Measurements from ENCODE around the gene NCAM1.

NCAM1 gene

DNA sequence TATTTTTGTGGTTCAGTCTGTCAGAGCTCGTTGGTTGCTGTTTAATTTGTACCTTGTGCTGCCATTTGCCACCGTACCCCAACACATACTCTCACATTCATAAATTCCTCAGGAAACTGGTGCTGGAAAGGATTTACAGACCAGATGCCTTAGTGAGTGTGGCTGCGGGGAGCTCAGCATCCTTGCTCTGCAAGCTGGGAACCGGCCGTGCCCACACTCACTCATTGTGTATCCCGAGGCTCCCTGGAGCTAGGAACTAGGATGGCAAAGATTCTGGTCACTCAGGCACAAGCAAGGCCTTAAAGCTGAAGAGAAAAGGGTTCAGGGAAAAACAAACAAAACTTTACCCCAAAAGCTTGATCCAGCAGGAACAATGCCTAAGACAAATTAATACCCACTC lies 288.6 kb downstream of the NCAM1 start:
- TF ChIP-seq CREB1 (IDR thresholded peaks at IDR 0.05; ENCODE audit: low read depth) = no peak
- TF ChIP-seq CEBPB (IDR thresholded peaks at IDR 0.05) = no peak
- TF ChIP-seq TCF12 (IDR thresholded peaks at IDR 0.05; ENCODE audit: low read depth) = no peak
- TF ChIP-seq EP300 (IDR thresholded peaks at IDR 0.05; ENCODE audit: borderline replicate concordance) = no peak
- no peak for TF ChIP-seq TAF1 (IDR thresholded peaks at IDR 0.05; ENCODE audit: low read depth)
- TF ChIP-seq ZBTB7A (IDR thresholded peaks at IDR 0.05; ENCODE audit: low read depth) = no peak
- TF ChIP-seq, protein P1, sequence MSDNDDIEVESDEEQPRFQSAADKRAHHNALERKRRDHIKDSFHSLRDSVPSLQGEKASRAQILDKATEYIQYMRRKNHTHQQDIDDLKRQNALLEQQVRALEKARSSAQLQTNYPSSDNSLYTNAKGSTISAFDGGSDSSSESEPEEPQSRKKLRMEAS (IDR thresholded peaks at IDR 0.05) = no peak
- no peak for TF ChIP-seq REST (IDR thresholded peaks at IDR 0.05; ENCODE audit: low read depth)
- no peak for TF ChIP-seq EGR1 (IDR thresholded peaks at IDR 0.05)

DNA sequence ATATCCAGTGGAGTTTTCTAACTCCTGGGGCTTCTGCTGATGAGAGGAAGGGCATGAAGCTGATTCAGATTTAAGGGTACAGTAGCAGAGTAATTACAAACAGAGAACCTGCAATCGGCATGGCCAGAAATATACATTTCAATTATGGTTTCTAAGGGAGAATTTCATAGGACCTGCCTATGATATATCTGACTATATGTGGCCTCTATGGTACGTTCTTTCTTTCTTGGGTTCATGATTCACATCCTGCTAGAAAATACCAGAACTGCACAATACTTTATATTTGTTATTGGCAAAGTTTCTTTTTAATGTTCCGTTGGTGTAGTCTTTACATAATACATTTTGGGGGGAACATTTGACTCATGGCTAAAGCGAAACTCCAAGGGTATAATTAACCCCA lies 290.1 kb downstream of the NCAM1 start:
- no peak for TF ChIP-seq YY1 (IDR thresholded peaks at IDR 0.05; ENCODE audit: low read depth)
- TF ChIP-seq EP300 (IDR thresholded peaks at IDR 0.05; ENCODE audit: borderline replicate concordance) = no peak
- TF ChIP-seq, protein P2, sequence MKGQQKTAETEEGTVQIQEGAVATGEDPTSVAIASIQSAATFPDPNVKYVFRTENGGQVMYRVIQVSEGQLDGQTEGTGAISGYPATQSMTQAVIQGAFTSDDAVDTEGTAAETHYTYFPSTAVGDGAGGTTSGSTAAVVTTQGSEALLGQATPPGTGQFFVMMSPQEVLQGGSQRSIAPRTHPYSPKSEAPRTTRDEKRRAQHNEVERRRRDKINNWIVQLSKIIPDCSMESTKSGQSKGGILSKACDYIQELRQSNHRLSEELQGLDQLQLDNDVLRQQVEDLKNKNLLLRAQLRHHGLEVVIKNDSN (IDR thresholded peaks at IDR 0.05) = no peak
- TF ChIP-seq FOXM1 (IDR thresholded peaks at IDR 0.05; ENCODE audit: borderline replicate concordance, low read depth) = no peak
- TF ChIP-seq REST (IDR thresholded peaks at IDR 0.05; ENCODE audit: low read depth) = no peak
- TF ChIP-seq ZBTB7A (IDR thresholded peaks at IDR 0.05; ENCODE audit: low read depth) = no peak
- no peak for TF ChIP-seq CREB1 (IDR thresholded peaks at IDR 0.05; ENCODE audit: low read depth)
- no peak for TF ChIP-seq RAD21 (IDR thresholded peaks at IDR 0.05; ENCODE audit: low read depth)

DNA sequence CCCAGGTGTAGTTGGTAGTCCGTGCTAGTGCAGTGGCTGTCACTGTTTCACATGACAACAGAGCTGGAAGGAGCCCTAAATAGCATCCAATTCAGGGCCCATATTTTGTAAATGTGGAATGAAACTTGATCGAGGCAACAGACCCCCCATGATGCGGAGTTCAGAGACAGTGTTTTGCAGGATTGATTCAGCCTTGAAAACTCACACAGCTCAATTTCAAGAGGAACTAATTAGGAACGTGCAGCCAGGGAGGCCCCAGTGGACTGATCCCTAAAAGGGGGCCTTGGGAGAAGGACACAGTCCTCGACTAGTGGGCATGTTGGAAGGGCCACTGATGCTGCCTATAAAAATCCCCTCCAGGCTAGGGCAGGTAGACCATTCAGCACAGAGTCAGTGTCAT lies 292.2 kb downstream of the NCAM1 start:
- TF ChIP-seq, protein P1 (IDR thresholded peaks at IDR 0.05) = no peak
- TF ChIP-seq EP300 (IDR thresholded peaks at IDR 0.05; ENCODE audit: borderline replicate concordance) = no peak
- no peak for TF ChIP-seq CREB1 (IDR thresholded peaks at IDR 0.05; ENCODE audit: low read depth)
- TF ChIP-seq TCF12 (IDR thresholded peaks at IDR 0.05; ENCODE audit: low read depth) = no peak
- TF ChIP-seq EGR1 (IDR thresholded peaks at IDR 0.05) = no peak
- TF ChIP-seq CEBPB (IDR thresholded peaks at IDR 0.05) = no peak
- TF ChIP-seq TEAD4 (IDR thresholded peaks at IDR 0.05) = no peak
- no peak for TF ChIP-seq YY1 (IDR thresholded peaks at IDR 0.05; ENCODE audit: low read depth)

GRCh38 chr11:113255096-113255495 lies 293.9 kb downstream of the NCAM1 start:
- no peak for TF ChIP-seq CEBPB (IDR thresholded peaks at IDR 0.05)
- no peak for TF ChIP-seq FOXM1 (IDR thresholded peaks at IDR 0.05; ENCODE audit: borderline replicate concordance, low read depth)
- no peak for TF ChIP-seq RAD21 (IDR thresholded peaks at IDR 0.05; ENCODE audit: low read depth)
- no peak for TF ChIP-seq EP300 (IDR thresholded peaks at IDR 0.05; ENCODE audit: borderline replicate concordance)
- TF ChIP-seq TEAD4 (IDR thresholded peaks at IDR 0.05) = no peak
- no peak for TF ChIP-seq TCF12 (IDR thresholded peaks at IDR 0.05; ENCODE audit: low read depth)
- TF ChIP-seq YY1 (IDR thresholded peaks at IDR 0.05; ENCODE audit: low read depth) = no peak
- TF ChIP-seq CREB1 (IDR thresholded peaks at IDR 0.05; ENCODE audit: low read depth) = no peak
- no peak for TF ChIP-seq REST (IDR thresholded peaks at IDR 0.05; ENCODE audit: low read depth)
- TF ChIP-seq, protein P2 (IDR thresholded peaks at IDR 0.05) = no peak
- TF ChIP-seq ZBTB7A (IDR thresholded peaks at IDR 0.05; ENCODE audit: low read depth) = no peak
- TF ChIP-seq TAF1 (IDR thresholded peaks at IDR 0.05; ENCODE audit: low read depth) = no peak
- TF ChIP-seq NFIC (IDR thresholded peaks at IDR 0.05) = no peak
- TF ChIP-seq, protein P1 (IDR thresholded peaks at IDR 0.05) = no peak
- TF ChIP-seq EGR1 (IDR thresholded peaks at IDR 0.05) = no peak

Measured in Ishikawa (cell line).